PC-9 (cell line): ENCODE results near the gene HOXC12. TPM values are rescaled to one million over a fixed set of nuclear protein-coding genes. Genes with fewer than 3 reads are reported as not detected.

ENCODE experiments used
- BruUV-seq: library from RNA; stranded (reverse); fragments of 400-500 nt; replicated peaks from 2 replicates; lab custom pipeline; 2021; lab: Mats Ljungman, UMichigan
- CTCF ChIA-PET: fragments of 300-600 bp; sonication (Branson Sonifier 250); formaldehyde crosslinking; loops from one replicate; lab custom pipeline; 2022; ENCODE audit warnings: antibody characterized with exemption; lab: Charles Lee
- POLR2A ChIA-PET: fragments of 300-600 bp; sonication (Branson Sonifier 250); formaldehyde crosslinking; loops from one replicate; lab custom pipeline; 2022; ENCODE audit warnings: antibody characterized with exemption; ENCODE audit not compliant: unreplicated experiment; lab: Charles Lee
- DNase-seq, 2 experiments: peaks; one replicate each; pipeline versions ENCODE4 v3.0.0 to v3.0.0-alpha.2; 2015 to 2022; ENCODE audit warnings: mixed read lengths in 1 of 2
- H2AFZ ChIP-seq: fragments of 200-600 bp; sonication (generic); 2 replicates; pipeline ENCODE4 v1.8.1; 2017; ENCODE audit warnings: antibody characterized with exemption
- H3F3A ChIP-seq: fragments of 200-600 bp; sonication (generic); 2 replicates; pipeline ENCODE4 v1.8.1; 2017; ENCODE audit warnings: antibody characterized with exemption, mild to moderate bottlenecking, low read depth; ENCODE audit not compliant: insufficient read depth
- H3K27ac ChIP-seq: fragments of 200-600 bp; sonication (generic); 2 replicates; pipeline ENCODE4 v1.6.1; 2016; ENCODE audit warnings: mixed run types
- H3K27me3 ChIP-seq: fragments of 200-600 bp; sonication (generic); 2 replicates; pipeline ENCODE4 v1.6.1; 2016; ENCODE audit warnings: low read depth, mixed run types; ENCODE audit not compliant: insufficient read depth
- H3K36me3 ChIP-seq: fragments of 200-600 bp; sonication (generic); 2 replicates; pipeline ENCODE4 v1.6.1; 2016; ENCODE audit warnings: low read depth, mixed run types
- H3K4me1 ChIP-seq: fragments of 200-600 bp; sonication (generic); replicated peaks from 2 replicates; pipeline ENCODE4 v1.6.1; 2016; ENCODE audit warnings: mixed run types; ENCODE audit not compliant: insufficient read depth
- H3K4me2 ChIP-seq: fragments of 200-600 bp; sonication (generic); 2 replicates; pipeline ENCODE4 v1.6.1; 2017; ENCODE audit warnings: mixed run types
- H3K4me3 ChIP-seq: fragments of 200-600 bp; sonication (generic); 2 replicates; pipeline ENCODE4 v1.6.1; 2016; ENCODE audit warnings: mixed run types
- H3K79me2 ChIP-seq: fragments of 200-600 bp; sonication (generic); 2 replicates; pipeline ENCODE4 v1.6.1; 2017; ENCODE audit warnings: low read depth, mixed run types
- H3K9me2 ChIP-seq: fragments of 200-600 bp; sonication (generic); 2 replicates; pipeline ENCODE4 v1.8.1; 2017; ENCODE audit warnings: mild to moderate bottlenecking; ENCODE audit not compliant: insufficient read depth
- H3K9me3 ChIP-seq: fragments of 200-600 bp; sonication (generic); 2 replicates; pipeline ENCODE4 v1.8.1; 2016; ENCODE audit warnings: low read depth; ENCODE audit not compliant: insufficient read depth
- H4K20me1 ChIP-seq: fragments of 200-600 bp; sonication (generic); 2 replicates; pipeline ENCODE4 v1.8.1; 2017; ENCODE audit not compliant: insufficient read depth
- CTCF ChIP-seq: fragments of 200-600 bp; sonication (generic); conservative IDR thresholded peaks from 2 replicates; pipeline ENCODE4 v1.6.1; 2017; ENCODE audit warnings: mixed run types, antibody characterized with exemption, mild to moderate bottlenecking, moderate library complexity
- EZH2 ChIP-seq: fragments of 200-600 bp; sonication (generic); IDR thresholded peaks from 2 replicates; pipeline ENCODE4 v1.8.0; 2017; ENCODE audit warnings: antibody characterized with exemption, low read depth
- intact Hi-C: fragments of 100-400 bp; cut with micrococcal nuclease; formaldehyde crosslinking; loops from one replicate; pipeline ENCODE4 v1.10.0; 2022; ENCODE audit not compliant: unreplicated experiment
- total RNA-seq: library from RNA; stranded (reverse); gene quantifications from 2 replicates; pipeline ENCODE4 v1.2.3, GENCODE V29; 2021

The HOXC12 gene
- total RNA-seq, 1 experiment from 2014 or later = 0.24 TPM

- POLR2A ChIA-PET = interaction anchor here (0.6 kb wide), 2 partner anchors 75 to 83 kb away, joined by 6 to 7 read pairs; no protein-coding TSS in a partner anchor
- no peak overlapping the region for H2AFZ ChIP-seq
- no peak for DNase-seq
- no peak overlapping the region for H3K4me3 ChIP-seq
- TF ChIP-seq EZH2 (no peak), CTCF (no peak)
- no peaks in the 10 kb centered on the region for H3K9me2 ChIP-seq
- H3K27ac ChIP-seq = no peak overlapping the region
- no peak overlapping the region for H3K4me2 ChIP-seq
- peaks cover 9% of the 10 kb centered on the region; the same call in 1 of the 2 replicates for H3F3A ChIP-seq
- no peaks in the 10 kb centered on the region; the same call in 1 of the 2 replicates for H4K20me1 ChIP-seq
- no TSS peak for BruUV-seq
- intact Hi-C loops = no loop called here
- CTCF ChIA-PET = no interaction called here
- H3K79me2 ChIP-seq = peaks cover 49% of the 10 kb centered on the region
- peaks cover 5% of the 10 kb centered on the region; the same call in 1 of the 2 replicates for H3K36me3 ChIP-seq
- peaks cover 28% of the 10 kb centered on the region for H3K4me1 ChIP-seq
- no peaks in the 10 kb centered on the region for H3K27me3 ChIP-seq
- H3K9me3 ChIP-seq = no peaks in the 10 kb centered on the region
Measured at GRCh38 chr12:53944907-53945847, 9.5 kb upstream of the HOXC12 start.

- intact Hi-C loops = no loop called here
- Histone ChIP-seq H3K27me3 (no peaks in the 10 kb centered on the region), H3K79me2 (peaks cover 24% of the 10 kb centered on the region), H3K9me2 (no peaks in the 10 kb centered on the region), H3F3A (peaks cover 15% of the 10 kb centered on the region; the same call in 1 of the 2 replicates), H4K20me1 (no peaks in the 10 kb centered on the region), H3K4me1 (peaks cover 25% of the 10 kb centered on the region), H2AFZ (no peak overlapping the region), H3K27ac (no peak overlapping the region), H3K4me3 (no peak overlapping the region), H3K36me3 (peaks cover 5% of the 10 kb centered on the region; the same call in 1 of the 2 replicates), H3K9me3 (no peaks in the 10 kb centered on the region), H3K4me2 (no peak overlapping the region)
- no peak for TF ChIP-seq CTCF
- no peak for TF ChIP-seq EZH2
- no TSS peak for BruUV-seq
- POLR2A ChIA-PET = no interaction called here
- DNase-seq = no peak
- CTCF ChIA-PET = interaction anchor here (0.6 to 1.0 kb wide), 3 partner anchors 12 to 145 kb away, joined by 12 to 16 read pairs (median 12); no protein-coding TSS in a partner anchor
Measured at GRCh38 chr12:53947743-53948142, 7.0 kb upstream of the HOXC12 start.

GRCh38 chr12:53948650-53949593 lies 5.8 kb upstream of the HOXC12 start:
- no peaks in the 10 kb centered on the region for H3K27me3 ChIP-seq
- H3K4me3 ChIP-seq = no peak overlapping the region
- H3K36me3 ChIP-seq = peaks cover 5% of the 10 kb centered on the region; the same call in 1 of the 2 replicates
- H3K9me2 ChIP-seq = no peaks in the 10 kb centered on the region
- H3K9me3 ChIP-seq = no peaks in the 10 kb centered on the region
- no peaks in the 10 kb centered on the region for H4K20me1 ChIP-seq
- H3K4me2 ChIP-seq = no peak overlapping the region
- ChIA-PET POLR2A (no interaction called here), CTCF (interaction anchor here (1.0 kb wide), 1 partner anchor 13 kb away, joined by 12 read pairs; no protein-coding TSS in a partner anchor)
- intact Hi-C loops = no loop called here
- DNase-seq = peak in 1 of 2 experiments; percentile 40
- TF ChIP-seq EZH2 (no peak), CTCF (no peak)
- no TSS peak for BruUV-seq
- no peak overlapping the region for H3K27ac ChIP-seq
- H2AFZ ChIP-seq = no peak overlapping the region
- peaks cover 12% of the 10 kb centered on the region; the same call in 1 of the 2 replicates for H3K79me2 ChIP-seq
- peaks cover 23% of the 10 kb centered on the region; the same call in 1 of the 2 replicates for H3F3A ChIP-seq
- H3K4me1 ChIP-seq = peaks cover 22% of the 10 kb centered on the region
